ENCODE data around the gene TTC13.

DNA sequence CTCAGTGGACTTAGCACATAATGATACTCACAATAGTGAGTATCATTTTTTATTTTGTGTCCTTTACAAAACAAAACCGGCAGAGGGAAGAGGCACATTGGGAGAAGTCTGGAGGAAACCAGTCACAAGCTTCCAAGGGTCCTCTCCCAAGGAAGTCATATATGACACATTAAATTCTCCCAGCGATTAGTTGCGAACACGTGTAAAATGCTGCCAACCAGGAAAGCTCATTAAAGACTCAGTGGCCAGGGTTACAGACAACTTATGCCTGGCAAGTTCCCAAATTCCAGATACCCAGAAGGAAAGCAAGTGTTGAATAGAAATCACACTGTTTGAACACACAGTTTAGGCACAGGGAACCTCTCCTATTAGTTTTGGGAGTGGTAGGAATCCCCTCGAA lies 52.5 kb downstream of the TTC13 start:
- TF ChIP-seq, protein P1, sequence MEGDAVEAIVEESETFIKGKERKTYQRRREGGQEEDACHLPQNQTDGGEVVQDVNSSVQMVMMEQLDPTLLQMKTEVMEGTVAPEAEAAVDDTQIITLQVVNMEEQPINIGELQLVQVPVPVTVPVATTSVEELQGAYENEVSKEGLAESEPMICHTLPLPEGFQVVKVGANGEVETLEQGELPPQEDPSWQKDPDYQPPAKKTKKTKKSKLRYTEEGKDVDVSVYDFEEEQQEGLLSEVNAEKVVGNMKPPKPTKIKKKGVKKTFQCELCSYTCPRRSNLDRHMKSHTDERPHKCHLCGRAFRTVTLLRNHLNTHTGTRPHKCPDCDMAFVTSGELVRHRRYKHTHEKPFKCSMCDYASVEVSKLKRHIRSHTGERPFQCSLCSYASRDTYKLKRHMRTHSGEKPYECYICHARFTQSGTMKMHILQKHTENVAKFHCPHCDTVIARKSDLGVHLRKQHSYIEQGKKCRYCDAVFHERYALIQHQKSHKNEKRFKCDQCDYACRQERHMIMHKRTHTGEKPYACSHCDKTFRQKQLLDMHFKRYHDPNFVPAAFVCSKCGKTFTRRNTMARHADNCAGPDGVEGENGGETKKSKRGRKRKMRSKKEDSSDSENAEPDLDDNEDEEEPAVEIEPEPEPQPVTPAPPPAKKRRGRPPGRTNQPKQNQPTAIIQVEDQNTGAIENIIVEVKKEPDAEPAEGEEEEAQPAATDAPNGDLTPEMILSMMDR (IDR thresholded peaks at IDR 0.05): no peak
- TF ChIP-seq POLR2A (IDR thresholded peaks at IDR 0.05): no peak

Measured in adrenal gland (tissue), 5 donors.